Endothelial cell (in vitro differentiated cells): Measurements from ENCODE around the gene HAL. TPM values are rescaled to one million over a fixed set of nuclear protein-coding genes. Genes with fewer than 3 reads are reported as not detected.

Experiments used
- DNase-seq: peaks from one replicate; pipeline ENCODE4 v3.0.0; 2021; ENCODE audit warnings: low spot score
- H3K27ac Mint-ChIP-seq: one replicate; pipeline ENCODE4 v1.8.0; 2021; ENCODE audit warnings: mixed read lengths, inconsistent platforms; ENCODE audit not compliant: unreplicated experiment
- H3K27me3 Mint-ChIP-seq: one replicate; pipeline ENCODE4 v1.8.0; 2021; ENCODE audit warnings: mild to moderate bottlenecking, moderate library complexity, mixed read lengths, inconsistent platforms; ENCODE audit not compliant: unreplicated experiment
- H3K36me3 Mint-ChIP-seq: one replicate; pipeline ENCODE4 v1.8.0; 2021; ENCODE audit warnings: mild to moderate bottlenecking, low read depth, mixed read lengths, inconsistent platforms; ENCODE audit not compliant: unreplicated experiment
- H3K4me1 Mint-ChIP-seq: one replicate; pipeline ENCODE4 v1.8.0; 2021; ENCODE audit warnings: mild to moderate bottlenecking, mixed read lengths, inconsistent platforms; ENCODE audit not compliant: unreplicated experiment
- H3K4me3 Mint-ChIP-seq: one replicate; pipeline ENCODE4 v1.8.0; 2021; ENCODE audit warnings: mild to moderate bottlenecking, mixed read lengths, inconsistent platforms; ENCODE audit not compliant: unreplicated experiment
- H3K9me3 Mint-ChIP-seq: one replicate; pipeline ENCODE4 v1.8.0; 2021; ENCODE audit warnings: mixed read lengths, inconsistent platforms; ENCODE audit not compliant: unreplicated experiment
- CTCF ChIP-seq: fragments of 200-600 bp; sonication (generic); IDR thresholded peaks from one replicate; pipeline ENCODE4 v1.5.0; 2021; ENCODE audit warnings: antibody characterized with exemption; ENCODE audit not compliant: unreplicated experiment
- total RNA-seq: library from RNA; stranded (reverse); fragmentation: NEBNext Ultra II Directional; extraction: Animal tissue kit (Norgen Biotek cat#: 25700); gene quantifications from one replicate; pipeline ENCODE4 v1.2.1, GENCODE V29; 2021; ENCODE audit not compliant: unreplicated experiment

HAL gene
- total RNA-seq, 1 donor from 2014 or later, result 1.1 TPM

- no peak for DNase-seq
- H3K9me3 Mint-ChIP-seq, result no peaks in the 10 kb centered on the region
- peaks cover 15% of the 10 kb centered on the region for H3K4me1 Mint-ChIP-seq
- H3K27me3 Mint-ChIP-seq, result peaks cover 5% of the 10 kb centered on the region
- no peak overlapping the region for H3K27ac Mint-ChIP-seq
- H3K4me3 Mint-ChIP-seq, result no peak overlapping the region
- peaks cover 4% of the 10 kb centered on the region for H3K36me3 Mint-ChIP-seq
- no peak for TF ChIP-seq CTCF
Observed at GRCh38 chr12:95994476-95994875, 1.7 kb downstream of the HAL start.

GRCh38 chr12:95993907-95994306 lies 2.2 kb downstream of the HAL start:
- H3K4me1 Mint-ChIP-seq, result peaks cover 19% of the 10 kb centered on the region
- no peak for DNase-seq
- no peaks in the 10 kb centered on the region for H3K9me3 Mint-ChIP-seq
- H3K27ac Mint-ChIP-seq, result no peak overlapping the region
- H3K36me3 Mint-ChIP-seq, result peaks cover 4% of the 10 kb centered on the region
- H3K27me3 Mint-ChIP-seq, result peaks cover 5% of the 10 kb centered on the region
- TF ChIP-seq CTCF, result no peak
- no peak overlapping the region for H3K4me3 Mint-ChIP-seq

- Mint-ChIP-seq H3K9me3 (no peaks in the 10 kb centered on the region), H3K4me1 (peaks cover 21% of the 10 kb centered on the region), H3K36me3 (no peaks in the 10 kb centered on the region), H3K4me3 (no peak overlapping the region), H3K27me3 (peaks cover 1% of the 10 kb centered on the region), H3K27ac (no peak overlapping the region)
- TF ChIP-seq CTCF, result no peak
- DNase-seq, result no peak
Observed at GRCh38 chr12:95990136-95990535, 6.0 kb downstream of the HAL start.

GRCh38 chr12:95989504-95990123 lies 6.5 kb downstream of the HAL start:
- H3K4me1 Mint-ChIP-seq, result peaks cover 21% of the 10 kb centered on the region
- H3K9me3 Mint-ChIP-seq, result no peaks in the 10 kb centered on the region
- H3K4me3 Mint-ChIP-seq, result no peak overlapping the region
- peaks cover 1% of the 10 kb centered on the region for H3K27me3 Mint-ChIP-seq
- DNase-seq, result no peak
- H3K27ac Mint-ChIP-seq, result no peak overlapping the region
- TF ChIP-seq CTCF, result no peak
- no peaks in the 10 kb centered on the region for H3K36me3 Mint-ChIP-seq

GRCh38 chr12:95988506-95989275 lies 7.5 kb downstream of the HAL start:
- Mint-ChIP-seq H3K4me3 (peak overlapping the region; percentile 9), H3K36me3 (no peaks in the 10 kb centered on the region), H3K27me3 (peaks cover 1% of the 10 kb centered on the region), H3K4me1 (peaks cover 21% of the 10 kb centered on the region), H3K9me3 (no peaks in the 10 kb centered on the region), H3K27ac (no peak overlapping the region)
- DNase-seq, result no peak
- no peak for TF ChIP-seq CTCF
